ENCODE results near the gene CMC2.

The CMC2 gene

GRCh38 chr16:80981103-80981502 is 25.6 kb downstream of the CMC2 start:
- no peak for TF ChIP-seq TAF1 (IDR thresholded peaks at IDR 0.05; ENCODE audit: low read depth)
- TF ChIP-seq YY1 (IDR thresholded peaks at IDR 0.05; ENCODE audit: low read depth): no peak
- TF ChIP-seq, protein P1, sequence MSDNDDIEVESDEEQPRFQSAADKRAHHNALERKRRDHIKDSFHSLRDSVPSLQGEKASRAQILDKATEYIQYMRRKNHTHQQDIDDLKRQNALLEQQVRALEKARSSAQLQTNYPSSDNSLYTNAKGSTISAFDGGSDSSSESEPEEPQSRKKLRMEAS (IDR thresholded peaks at IDR 0.05): no peak

DNA sequence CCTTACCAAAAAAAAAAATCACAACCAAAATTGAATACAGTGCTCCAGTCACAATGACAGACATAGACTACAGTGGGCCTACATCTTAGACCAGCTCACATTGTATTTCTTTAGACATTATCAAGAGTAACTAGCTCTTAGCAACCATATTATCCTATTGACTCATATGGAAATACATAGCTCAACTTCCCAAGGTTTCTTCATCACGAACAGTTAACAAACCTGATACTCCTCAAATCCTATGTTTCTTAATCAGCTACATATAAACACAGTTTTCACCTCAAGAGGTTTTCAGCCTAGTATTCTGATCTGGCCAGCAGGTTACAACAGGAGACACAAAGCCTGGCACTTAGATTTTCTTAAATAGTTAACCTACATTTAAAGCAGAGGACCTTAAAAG is 29.7 kb downstream of the CMC2 start:
- TF ChIP-seq REST (IDR thresholded peaks at IDR 0.05; ENCODE audit: low read depth): no peak
- no peak for TF ChIP-seq RAD21 (IDR thresholded peaks at IDR 0.05; ENCODE audit: low read depth)
- no peak for TF ChIP-seq ZBTB7A (IDR thresholded peaks at IDR 0.05; ENCODE audit: low read depth)

DNA sequence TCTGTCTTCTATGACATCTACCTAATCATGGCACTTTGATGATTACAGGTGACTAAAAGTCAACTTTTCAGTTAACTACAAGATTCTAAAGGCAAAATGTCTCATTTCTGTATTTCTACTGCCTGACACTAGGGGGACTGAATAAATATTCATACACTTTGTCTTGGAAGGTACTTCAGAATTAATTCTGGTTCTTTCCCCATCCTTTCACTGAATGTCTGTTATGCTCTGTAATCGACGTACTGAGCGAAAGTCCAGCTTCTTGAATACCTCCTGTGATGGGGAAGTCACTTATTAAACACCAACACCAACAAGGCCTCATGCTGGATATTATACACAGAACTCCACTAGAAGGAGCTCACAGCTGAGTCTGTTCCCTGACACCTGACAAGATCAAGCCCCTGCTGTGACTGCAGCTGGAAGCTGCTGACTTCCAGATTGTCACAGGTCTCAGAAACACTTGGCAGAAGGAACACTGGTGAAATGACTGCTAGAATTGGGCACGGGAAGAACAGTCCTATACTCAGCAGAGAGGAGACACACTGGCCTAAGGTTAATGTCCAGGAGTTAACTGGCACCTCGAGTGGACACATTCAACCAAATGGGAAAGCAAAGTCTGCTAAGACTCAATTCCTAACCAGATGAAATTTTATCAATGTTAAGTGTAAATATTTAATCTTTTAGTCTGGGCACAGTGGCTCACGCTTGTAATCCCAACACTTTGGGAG is 31.9 kb downstream of the CMC2 start:
- no peak for TF ChIP-seq REST (IDR thresholded peaks at IDR 0.05; ENCODE audit: low read depth)
- TF ChIP-seq TAF1 (IDR thresholded peaks at IDR 0.05; ENCODE audit: low read depth): no peak
- no peak for TF ChIP-seq EP300 (IDR thresholded peaks at IDR 0.05; ENCODE audit: borderline replicate concordance)
- no peak for TF ChIP-seq TEAD4 (IDR thresholded peaks at IDR 0.05)
- TF ChIP-seq TCF12 (IDR thresholded peaks at IDR 0.05; ENCODE audit: low read depth): no peak
- TF ChIP-seq CREB1 (IDR thresholded peaks at IDR 0.05; ENCODE audit: low read depth): no peak
- TF ChIP-seq, protein P1 (IDR thresholded peaks at IDR 0.05): no peak
- TF ChIP-seq CEBPB (IDR thresholded peaks at IDR 0.05): no peak
- TF ChIP-seq ZBTB7A (IDR thresholded peaks at IDR 0.05; ENCODE audit: low read depth): no peak
- TF ChIP-seq YY1 (IDR thresholded peaks at IDR 0.05; ENCODE audit: low read depth): no peak
- TF ChIP-seq USF1 (IDR thresholded peaks at IDR 0.05): no peak
- no peak for TF ChIP-seq NFIC (IDR thresholded peaks at IDR 0.05)
- TF ChIP-seq EGR1 (IDR thresholded peaks at IDR 0.05): no peak
- TF ChIP-seq FOXM1 (IDR thresholded peaks at IDR 0.05; ENCODE audit: borderline replicate concordance, low read depth): no peak
- TF ChIP-seq RAD21 (IDR thresholded peaks at IDR 0.05; ENCODE audit: low read depth): no peak

GRCh38 chr16:80973991-80974390 is 32.7 kb downstream of the CMC2 start:
- no peak for TF ChIP-seq TEAD4 (IDR thresholded peaks at IDR 0.05)
- TF ChIP-seq CREB1 (IDR thresholded peaks at IDR 0.05; ENCODE audit: low read depth): no peak
- no peak for TF ChIP-seq EP300 (IDR thresholded peaks at IDR 0.05; ENCODE audit: borderline replicate concordance)
- TF ChIP-seq REST (IDR thresholded peaks at IDR 0.05; ENCODE audit: low read depth): no peak
- no peak for TF ChIP-seq TAF1 (IDR thresholded peaks at IDR 0.05; ENCODE audit: low read depth)
- no peak for TF ChIP-seq ZBTB7A (IDR thresholded peaks at IDR 0.05; ENCODE audit: low read depth)
- TF ChIP-seq USF1 (IDR thresholded peaks at IDR 0.05): no peak
- TF ChIP-seq EGR1 (IDR thresholded peaks at IDR 0.05): no peak
- no peak for TF ChIP-seq YY1 (IDR thresholded peaks at IDR 0.05; ENCODE audit: low read depth)
- TF ChIP-seq, protein P1 (IDR thresholded peaks at IDR 0.05): no peak
- TF ChIP-seq TCF12 (IDR thresholded peaks at IDR 0.05; ENCODE audit: low read depth): no peak
- TF ChIP-seq CEBPB (IDR thresholded peaks at IDR 0.05): no peak
- no peak for TF ChIP-seq RAD21 (IDR thresholded peaks at IDR 0.05; ENCODE audit: low read depth)
- TF ChIP-seq NFIC (IDR thresholded peaks at IDR 0.05): no peak
- TF ChIP-seq FOXM1 (IDR thresholded peaks at IDR 0.05; ENCODE audit: borderline replicate concordance, low read depth): no peak

Measured in Ishikawa (cell line).